PC-3 (cell line): ENCODE measurements around the gene OR4Q3. TPM values are rescaled to one million over a fixed set of nuclear protein-coding genes. Genes with fewer than 3 reads are reported as not detected.
"Not testable (repeated sequence)": the region's sequence is repeated elsewhere in the genome, so short reads cannot be mapped to it uniquely, and the experiment has no call there.

Experiments used
- ATAC-seq: fragments of 200-7000 bp; cut with Tn5 transposase; 2 replicates; pipeline ENCODE4 v1.9.1; 2020; ENCODE audit warnings: mild to moderate bottlenecking, moderate library complexity
- BruUV-seq: library from RNA; stranded (reverse); fragments of 400-500 nt; replicated peaks from 2 replicates; lab custom pipeline; 2021; lab: Mats Ljungman, UMichigan
- CTCF ChIA-PET: fragments of 300-600 bp; sonication (Branson Sonifier 250); formaldehyde crosslinking; loops from one replicate; lab custom pipeline; 2022; ENCODE audit warnings: antibody characterized with exemption; lab: Charles Lee
- POLR2A ChIA-PET: fragments of 300-600 bp; sonication (Branson Sonifier 250); formaldehyde crosslinking; loops from one replicate; lab custom pipeline; 2022; ENCODE audit warnings: antibody characterized with exemption; ENCODE audit not compliant: unreplicated experiment; lab: Charles Lee
- DNase-seq: peaks from one replicate; pipeline ENCODE4 v3.0.0-alpha.2; 2015
- H2AFZ ChIP-seq: fragments of 300-600 bp; sonication (generic); 2 replicates; pipeline ENCODE4 v1.6.0; 2016; ENCODE audit warnings: antibody characterized with exemption, low read length
- H3F3A ChIP-seq: fragments of 300-600 bp; sonication (generic); one replicate; pipeline ENCODE4 v1.6.0; 2017; ENCODE audit warnings: antibody characterized with exemption, low read length, control low read depth, mild to moderate bottlenecking; ENCODE audit not compliant: unreplicated experiment
- H3K27ac ChIP-seq: fragments of 300-600 bp; sonication (generic); 2 replicates; pipeline ENCODE4 v1.5.1; 2016; ENCODE audit warnings: mild to moderate bottlenecking, low read length
- H3K27me3 ChIP-seq: fragments of 300-600 bp; sonication (generic); 2 replicates; pipeline ENCODE4 v1.6.1; 2016; ENCODE audit warnings: low read length, mixed read lengths
- H3K36me3 ChIP-seq: fragments of 300-600 bp; sonication (generic); 2 replicates; pipeline ENCODE4 v1.6.1; 2016; ENCODE audit warnings: low read depth, mixed run types, low read length, mixed read lengths
- H3K4me1 ChIP-seq: fragments of 300-600 bp; sonication (generic); 2 replicates; pipeline ENCODE4 v1.5.1; 2016; ENCODE audit warnings: low read length; ENCODE audit not compliant: insufficient read depth
- H3K4me2 ChIP-seq: fragments of 300-600 bp; sonication (generic); 2 replicates; pipeline ENCODE4 v1.6.0; 2016; ENCODE audit warnings: low read length
- H3K4me3 ChIP-seq: fragments of 300-600 bp; sonication (generic); 2 replicates; pipeline ENCODE4 v1.5.1; 2016; ENCODE audit warnings: mild to moderate bottlenecking, low read length, mixed read lengths
- H3K79me2 ChIP-seq: fragments of 300-600 bp; sonication (generic); 2 replicates; pipeline ENCODE4 v1.6.1; 2017; ENCODE audit warnings: low read length, mixed read lengths
- H3K9ac ChIP-seq: fragments of 300-600 bp; sonication (generic); 2 replicates; pipeline ENCODE4 v1.6.0; 2016; ENCODE audit warnings: mild to moderate bottlenecking, low read length
- H3K9me2 ChIP-seq: fragments of 300-600 bp; sonication (generic); replicated peaks from 2 replicates; pipeline ENCODE4 v1.6.1; 2016; ENCODE audit warnings: mixed run types, low read length, mixed read lengths
- H3K9me3 ChIP-seq: fragments of 300-600 bp; sonication (generic); 2 replicates; pipeline ENCODE4 v1.6.1; 2016; ENCODE audit warnings: low read length, mixed read lengths
- H4K20me1 ChIP-seq: fragments of 300-600 bp; sonication (generic); 2 replicates; pipeline ENCODE4 v1.6.1; 2016; ENCODE audit warnings: low read length, mixed read lengths
- EZH2 ChIP-seq: fragments of 300-600 bp; sonication (generic); IDR thresholded peaks from one replicate; pipeline ENCODE4 v1.6.1; 2017; ENCODE audit warnings: antibody characterized with exemption, mild to moderate bottlenecking, low read length; ENCODE audit not compliant: unreplicated experiment
- EZH2phosphoT487 ChIP-seq: fragments of 300-600 bp; sonication (generic); IDR thresholded peaks from 2 replicates; pipeline ENCODE4 v1.6.1; 2018; ENCODE audit warnings: mild to moderate bottlenecking, antibody characterized with exemption, low read length, borderline replicate concordance
- intact Hi-C: fragments of 100-400 bp; cut with micrococcal nuclease; formaldehyde crosslinking; loops from 2 replicates; pipeline ENCODE4 v1.9.0; 2023
- total RNA-seq: library from RNA; depleted of rRNA; stranded (reverse); fragments of >200 nt; gene quantifications from 2 replicates; pipeline ENCODE4 v1.2.3, GENCODE V29; 2014
- TF ChIP-seq, protein P1 (sequence below): fragments of 300-600 bp; sonication (generic); conservative IDR thresholded peaks from 2 replicates; pipeline ENCODE4 v1.5.1; 2017; ENCODE audit warnings: antibody characterized with exemption, low read depth, mild to moderate bottlenecking, low read length

The OR4Q3 gene
- total RNA-seq, 1 experiment from 2014 or later = not detected

DNA sequence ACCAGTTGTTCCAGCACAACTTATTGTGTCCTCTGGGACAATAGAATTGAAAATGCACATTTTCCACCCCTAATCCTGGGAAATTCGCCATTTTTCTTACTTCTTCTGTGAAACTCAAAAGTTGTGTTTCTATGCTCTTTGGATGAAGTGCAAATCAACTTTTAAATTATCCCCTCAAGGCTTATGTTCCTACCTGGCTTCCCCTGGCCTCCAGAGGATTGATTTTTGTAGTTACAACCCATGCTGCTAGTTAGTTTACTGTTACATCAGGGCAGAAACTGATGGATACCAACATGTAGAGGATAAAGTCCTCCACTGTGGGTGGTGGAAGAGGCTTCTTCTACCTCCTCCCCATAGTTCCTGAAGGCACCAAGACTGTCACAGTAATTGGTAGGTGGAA lies 29.8 kb downstream of the OR4Q3 start, which contains the start of gene OR4M1:
Gene OR4M1 (plus strand): TSS at position 301 of the 400 bp plus-strand sequence. CDS start 6,819 bp downstream, outside the sequence.
- H3K27me3 ChIP-seq, H3K79me2 ChIP-seq, H3K9ac ChIP-seq, DNase-seq, H3K9me2 ChIP-seq, H3K27ac ChIP-seq, ATAC-seq, CTCF ChIA-PET, H2AFZ ChIP-seq, H3F3A ChIP-seq, H3K4me2 ChIP-seq, H4K20me1 ChIP-seq, intact Hi-C loops, H3K4me1 ChIP-seq, H3K4me3 ChIP-seq, POLR2A ChIA-PET, BruUV-seq, H3K36me3 ChIP-seq: not testable (repeated sequence)
- peaks cover 24% of the 10 kb centered on the region; the same call in 1 of the 2 replicates for H3K9me3 ChIP-seq

DNA sequence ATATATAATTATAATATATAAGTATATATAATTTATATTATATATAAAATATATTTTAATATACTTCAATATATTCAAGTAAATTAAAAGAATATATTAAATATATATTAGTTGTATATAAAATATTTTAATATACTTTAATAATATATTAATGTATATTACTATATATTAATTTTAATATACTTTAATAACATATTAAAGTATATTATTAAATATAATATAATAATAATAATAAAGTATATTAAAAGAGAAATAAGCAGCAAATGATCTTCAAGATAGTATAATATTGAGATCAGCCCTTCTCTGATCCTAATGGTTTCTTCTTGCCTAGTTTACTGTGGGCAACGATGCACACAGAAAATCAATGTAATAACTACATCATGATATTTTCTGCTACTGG lies 32.2 kb downstream of the OR4Q3 start:
- ChIA-PET CTCF (no interaction called here), POLR2A (no interaction called here)
- ATAC-seq = no peak
- H2AFZ ChIP-seq = no peak overlapping the region
- no peak overlapping the region for H3K4me3 ChIP-seq
- no peak overlapping the region for H3K4me2 ChIP-seq
- TF ChIP-seq, protein P1, sequence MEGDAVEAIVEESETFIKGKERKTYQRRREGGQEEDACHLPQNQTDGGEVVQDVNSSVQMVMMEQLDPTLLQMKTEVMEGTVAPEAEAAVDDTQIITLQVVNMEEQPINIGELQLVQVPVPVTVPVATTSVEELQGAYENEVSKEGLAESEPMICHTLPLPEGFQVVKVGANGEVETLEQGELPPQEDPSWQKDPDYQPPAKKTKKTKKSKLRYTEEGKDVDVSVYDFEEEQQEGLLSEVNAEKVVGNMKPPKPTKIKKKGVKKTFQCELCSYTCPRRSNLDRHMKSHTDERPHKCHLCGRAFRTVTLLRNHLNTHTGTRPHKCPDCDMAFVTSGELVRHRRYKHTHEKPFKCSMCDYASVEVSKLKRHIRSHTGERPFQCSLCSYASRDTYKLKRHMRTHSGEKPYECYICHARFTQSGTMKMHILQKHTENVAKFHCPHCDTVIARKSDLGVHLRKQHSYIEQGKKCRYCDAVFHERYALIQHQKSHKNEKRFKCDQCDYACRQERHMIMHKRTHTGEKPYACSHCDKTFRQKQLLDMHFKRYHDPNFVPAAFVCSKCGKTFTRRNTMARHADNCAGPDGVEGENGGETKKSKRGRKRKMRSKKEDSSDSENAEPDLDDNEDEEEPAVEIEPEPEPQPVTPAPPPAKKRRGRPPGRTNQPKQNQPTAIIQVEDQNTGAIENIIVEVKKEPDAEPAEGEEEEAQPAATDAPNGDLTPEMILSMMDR = no peak
- TF ChIP-seq EZH2 (no peak), EZH2phosphoT487 (no peak)
- H3F3A ChIP-seq = no peaks in the 10 kb centered on the region
- H3K9ac ChIP-seq = no peak overlapping the region
- H3K27ac ChIP-seq = no peak overlapping the region
- H3K9me2 ChIP-seq = no peaks in the 10 kb centered on the region
- H3K4me1 ChIP-seq = no peaks in the 10 kb centered on the region
- BruUV-seq = no TSS peak
- no peak for DNase-seq
- H3K27me3 ChIP-seq = no peaks in the 10 kb centered on the region
- H4K20me1 ChIP-seq = no peaks in the 10 kb centered on the region
- intact Hi-C loops = no loop called here
- H3K9me3 ChIP-seq = peaks cover 20% of the 10 kb centered on the region; the same call in 1 of the 2 replicates
- H3K36me3 ChIP-seq = no peaks in the 10 kb centered on the region
- no peaks in the 10 kb centered on the region for H3K79me2 ChIP-seq

DNA sequence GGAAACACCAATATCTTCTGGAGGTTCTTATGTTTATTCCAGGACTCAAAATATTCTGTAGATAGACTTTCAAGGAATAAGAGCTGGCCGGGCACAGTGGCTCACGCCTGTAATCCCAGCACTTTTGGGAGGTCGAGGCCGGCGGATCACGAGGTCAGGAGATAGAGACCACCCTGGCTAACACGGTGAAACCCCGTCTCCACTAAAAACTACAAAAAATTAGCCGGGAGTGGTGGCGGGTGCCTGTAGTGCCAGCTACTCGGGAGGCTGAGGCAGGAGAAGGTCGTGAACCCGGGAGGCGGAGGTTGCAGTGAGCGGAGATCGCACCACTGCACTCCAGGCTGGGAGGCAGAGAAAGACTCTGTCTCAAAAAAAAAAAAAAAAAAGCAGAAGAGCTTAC lies 42.5 kb downstream of the OR4Q3 start:
- H3K4me2 ChIP-seq, POLR2A ChIA-PET, BruUV-seq, H3K9ac ChIP-seq, H3F3A ChIP-seq, H3K27me3 ChIP-seq, CTCF ChIA-PET, H3K27ac ChIP-seq, H3K4me3 ChIP-seq, H3K4me1 ChIP-seq, H2AFZ ChIP-seq, H3K9me3 ChIP-seq, DNase-seq, ATAC-seq, H4K20me1 ChIP-seq, H3K9me2 ChIP-seq, H3K79me2 ChIP-seq, H3K36me3 ChIP-seq, intact Hi-C loops: not testable (repeated sequence)

DNA sequence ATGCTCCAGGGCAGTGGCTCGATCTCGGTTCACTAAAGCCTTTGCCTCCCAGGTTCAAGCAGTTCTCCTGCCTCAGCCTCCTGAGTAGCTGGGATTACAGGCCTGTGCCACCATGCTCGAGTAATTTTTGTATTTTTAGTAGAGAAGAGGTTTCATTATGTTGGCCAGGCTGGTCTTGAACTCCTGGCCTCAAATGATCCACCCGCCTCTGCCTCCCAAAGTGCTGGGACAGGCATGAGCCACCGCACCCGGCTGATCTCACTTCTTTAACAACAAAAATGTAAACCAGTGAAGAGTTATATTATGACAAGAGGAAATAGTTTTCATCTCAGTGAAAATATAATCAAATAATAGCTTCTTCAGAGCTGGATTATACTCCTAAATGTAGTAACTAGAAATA lies 43.9 kb downstream of the OR4Q3 start:
- H3K36me3 ChIP-seq, BruUV-seq, H3K4me3 ChIP-seq, H3K9ac ChIP-seq, H3K27ac ChIP-seq, H2AFZ ChIP-seq, H4K20me1 ChIP-seq, H3F3A ChIP-seq, H3K9me3 ChIP-seq, H3K79me2 ChIP-seq, CTCF ChIA-PET, ATAC-seq, H3K9me2 ChIP-seq, H3K4me2 ChIP-seq, H3K4me1 ChIP-seq, DNase-seq, intact Hi-C loops, POLR2A ChIA-PET: not testable (repeated sequence)
- peaks cover 11% of the 10 kb centered on the region; the same call in 1 of the 2 replicates for H3K27me3 ChIP-seq

DNA sequence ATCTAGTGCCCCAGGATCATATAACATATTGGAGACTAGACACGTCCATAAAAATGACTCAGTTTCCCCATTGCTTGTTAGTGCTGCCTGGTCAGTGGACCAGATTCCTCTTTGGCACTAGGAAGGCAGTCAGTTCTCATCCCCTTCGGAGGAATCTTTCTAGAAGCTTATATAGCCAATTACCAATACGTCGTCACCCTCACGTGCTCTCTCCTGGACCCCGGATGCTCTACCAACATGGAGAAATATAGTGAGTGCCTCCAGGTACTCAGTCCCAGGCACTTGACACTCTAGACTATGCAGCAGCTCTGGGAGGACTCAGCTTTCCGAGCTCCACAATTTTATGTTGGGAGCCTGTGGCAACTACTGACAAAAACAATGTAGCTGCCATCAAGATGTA lies 44.8 kb downstream of the OR4Q3 start:
- H3K36me3 ChIP-seq, POLR2A ChIA-PET, CTCF ChIA-PET, H4K20me1 ChIP-seq, H3K4me3 ChIP-seq, intact Hi-C loops, H3K9me2 ChIP-seq, ATAC-seq, H3K27ac ChIP-seq, H3K4me2 ChIP-seq, H3K9me3 ChIP-seq, H3K9ac ChIP-seq, H3F3A ChIP-seq, H3K79me2 ChIP-seq, H2AFZ ChIP-seq, H3K4me1 ChIP-seq, BruUV-seq, DNase-seq: not testable (repeated sequence)
- H3K27me3 ChIP-seq = peaks cover 14% of the 10 kb centered on the region; the same call in 1 of the 2 replicates

DNA sequence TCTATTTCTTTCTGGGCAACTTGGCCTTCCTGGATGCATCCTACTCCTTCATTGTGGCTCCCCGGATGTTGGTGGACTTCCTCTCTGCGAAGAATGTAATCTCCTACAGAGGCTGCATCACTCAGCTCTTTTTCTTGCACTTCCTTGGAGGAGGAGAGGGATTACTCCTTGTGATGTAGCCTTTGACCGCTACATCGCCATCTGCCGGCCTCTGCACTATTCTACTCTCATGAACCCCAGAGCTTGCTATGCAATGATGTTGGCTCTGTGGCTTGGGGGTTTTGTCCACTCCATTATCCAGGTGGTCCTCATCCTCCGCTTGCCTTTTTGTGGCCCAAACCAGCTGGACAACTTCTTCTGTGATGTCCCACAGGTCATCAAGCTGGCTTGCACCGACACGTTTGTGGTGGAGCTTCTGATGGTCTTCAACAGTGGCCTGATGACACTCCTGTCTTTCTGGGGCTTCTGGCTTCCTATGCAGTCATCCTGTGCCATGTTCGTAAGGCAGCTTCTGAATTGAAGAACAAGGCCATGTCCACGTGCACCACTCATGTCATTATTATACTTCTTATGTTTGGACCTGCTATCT lies 53.2 kb downstream of the OR4Q3 start:
- H4K20me1 ChIP-seq, POLR2A ChIA-PET, CTCF ChIA-PET, DNase-seq, H3K9me3 ChIP-seq, H3K79me2 ChIP-seq, H2AFZ ChIP-seq, intact Hi-C loops, H3K4me3 ChIP-seq, H3K36me3 ChIP-seq, H3F3A ChIP-seq, H3K9ac ChIP-seq, H3K9me2 ChIP-seq, BruUV-seq, H3K4me1 ChIP-seq, ATAC-seq, H3K27ac ChIP-seq, H3K4me2 ChIP-seq: not testable (repeated sequence)
- peaks cover 13% of the 10 kb centered on the region; the same call in 1 of the 2 replicates for H3K27me3 ChIP-seq
